ENCODE measurements around the gene COPS2.

GRCh38 chr15:49182128-49182527 is 26.7 kb upstream of the COPS2 start:
- no peak for TF ChIP-seq CTCF (IDR thresholded peaks at IDR 0.05)
- no peak for TF ChIP-seq POLR2A (IDR thresholded peaks at IDR 0.05)

Measured in right lobe of liver (tissue), 4 donors.